ENCODE results near the gene PLCB4. TPM values are rescaled to one million over a fixed set of nuclear protein-coding genes. Genes with fewer than 3 reads are reported as not detected.
"Not testable (repeated sequence)": the region's sequence is repeated elsewhere in the genome, so short reads cannot be mapped to it uniquely, and the experiment has no call there.

The PLCB4 gene
- total RNA-seq, 2 donors from 2014 or later: 15.3 to 24.1 TPM

- Histone ChIP-seq H3K9me3 (no peaks in the 10 kb centered on the region), H3K27me3 (replicated peaks; ENCODE audit: insufficient read depth) (no peaks in the 10 kb centered on the region), H3K36me3 (no peaks in the 10 kb centered on the region), H3K4me3 (no peak overlapping the region), H3K4me1 (ENCODE audit: control insufficient read depth in 1 of 2, low read depth in 2 of 2) (no peaks in the 10 kb centered on the region), H3K27ac (no peak overlapping the region)
- ATAC-seq (ENCODE audit: insufficient number of reproducible peaks, low FRiP score, low read depth) (no peak), DNase-seq (ENCODE audit: low spot score) (no peak)
- no peak for TF ChIP-seq CTCF (IDR thresholded peaks at IDR 0.05)
Observed at GRCh38 chr20:9040863-9041524, 27.9 kb upstream of the PLCB4 start.

- ATAC-seq (ENCODE audit: insufficient number of reproducible peaks, low FRiP score, low read depth): no peak
- TF ChIP-seq CTCF (IDR thresholded peaks at IDR 0.05): no peak
- H3K36me3 ChIP-seq: no peaks in the 10 kb centered on the region
- H3K27me3 ChIP-seq (replicated peaks; ENCODE audit: insufficient read depth): no peaks in the 10 kb centered on the region
- no peaks in the 10 kb centered on the region for H3K9me3 ChIP-seq
- DNase-seq (ENCODE audit: low spot score): no peak
- no peaks in the 10 kb centered on the region for H3K4me1 ChIP-seq (ENCODE audit: control insufficient read depth in 1 of 2, low read depth in 2 of 2)
- H3K27ac ChIP-seq: no peak overlapping the region
- H3K4me3 ChIP-seq: no peak overlapping the region
Observed at GRCh38 chr20:9043364-9043763, 25.5 kb upstream of the PLCB4 start.

GRCh38 chr20:9047928-9048327, 21.0 kb upstream of the PLCB4 start:
- H3K4me1 ChIP-seq (ENCODE audit: control insufficient read depth in 1 of 2, low read depth in 2 of 2); H3K36me3 ChIP-seq; H3K27me3 ChIP-seq (replicated peaks; ENCODE audit: insufficient read depth); H3K9me3 ChIP-seq; H3K27ac ChIP-seq; H3K4me3 ChIP-seq; ATAC-seq (ENCODE audit: insufficient number of reproducible peaks, low FRiP score, low read depth); DNase-seq (ENCODE audit: low spot score): not testable (repeated sequence)

GRCh38 chr20:9051508-9051907, 17.4 kb upstream of the PLCB4 start:
- no peak overlapping the region for H3K27ac ChIP-seq
- no peak for DNase-seq (ENCODE audit: low spot score)
- no peaks in the 10 kb centered on the region for H3K27me3 ChIP-seq (replicated peaks; ENCODE audit: insufficient read depth)
- no peaks in the 10 kb centered on the region for H3K36me3 ChIP-seq
- peaks cover 0 to 10% of the 10 kb centered on the region in 2 donors for H3K4me1 ChIP-seq (ENCODE audit: control insufficient read depth in 1 of 2, low read depth in 2 of 2)
- H3K9me3 ChIP-seq: no peaks in the 10 kb centered on the region
- no peak for TF ChIP-seq CTCF (IDR thresholded peaks at IDR 0.05)
- H3K4me3 ChIP-seq: no peak overlapping the region
- ATAC-seq (ENCODE audit: insufficient number of reproducible peaks, low FRiP score, low read depth): no peak

- TF ChIP-seq CTCF (IDR thresholded peaks at IDR 0.05): no peak
- no peak for DNase-seq (ENCODE audit: low spot score)
- Histone ChIP-seq H3K4me1 (ENCODE audit: control insufficient read depth in 1 of 2, low read depth in 2 of 2) (peaks cover 0 to 10% of the 10 kb centered on the region in 2 donors), H3K4me3 (no peak overlapping the region), H3K27ac (no peak overlapping the region), H3K27me3 (replicated peaks; ENCODE audit: insufficient read depth) (no peaks in the 10 kb centered on the region), H3K9me3 (no peaks in the 10 kb centered on the region), H3K36me3 (no peaks in the 10 kb centered on the region)
- ATAC-seq (ENCODE audit: insufficient number of reproducible peaks, low FRiP score, low read depth): no peak
Observed at GRCh38 chr20:9052136-9052535, 16.8 kb upstream of the PLCB4 start.

GRCh38 chr20:9053108-9053507, 15.8 kb upstream of the PLCB4 start:
- peaks cover 0 to 10% of the 10 kb centered on the region in 2 donors for H3K4me1 ChIP-seq (ENCODE audit: control insufficient read depth in 1 of 2, low read depth in 2 of 2)
- H3K27me3 ChIP-seq (replicated peaks; ENCODE audit: insufficient read depth): no peaks in the 10 kb centered on the region
- H3K36me3 ChIP-seq: no peaks in the 10 kb centered on the region
- H3K27ac ChIP-seq: no peak overlapping the region
- ATAC-seq (ENCODE audit: insufficient number of reproducible peaks, low FRiP score, low read depth) (no peak), DNase-seq (ENCODE audit: low spot score) (no peak)
- no peak overlapping the region for H3K4me3 ChIP-seq
- no peaks in the 10 kb centered on the region for H3K9me3 ChIP-seq
- no peak for TF ChIP-seq CTCF (IDR thresholded peaks at IDR 0.05)

Data from thoracic aorta (tissue), 2 donors.